ENCODE results near the gene ZNF121.

The ZNF121 gene

DNA sequence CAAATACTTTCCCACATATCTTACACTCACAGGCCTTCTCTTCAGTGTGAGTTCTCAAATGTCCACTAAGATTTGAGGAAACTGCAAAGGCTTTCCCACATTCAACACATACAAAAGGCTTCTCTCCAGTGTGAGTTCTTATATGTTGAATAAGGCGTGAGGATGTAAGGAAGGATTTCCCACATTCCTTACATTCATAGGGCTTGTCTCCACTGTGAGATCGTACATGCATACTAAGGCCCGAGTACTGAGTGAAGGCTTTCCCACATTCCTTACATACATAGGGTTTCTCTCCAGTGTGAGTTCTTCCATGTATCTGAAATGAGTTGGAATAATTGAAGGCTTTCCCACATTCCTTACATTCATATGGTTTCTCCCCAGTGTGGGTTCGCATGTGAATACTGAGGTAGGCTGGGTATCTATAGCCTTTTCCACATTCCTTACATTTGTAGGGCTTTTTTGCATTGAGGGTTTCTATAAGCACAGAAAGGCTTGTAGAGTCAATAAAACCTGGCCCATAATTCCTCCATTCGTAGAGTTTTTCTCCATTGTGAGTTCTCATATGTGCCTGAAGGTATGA, 55.5 kb downstream of the ZNF121 start:
- Histone ChIP-seq H3K36me3 (replicated peaks in 1 of 2; ENCODE audit: control insufficient read depth in 2 of 2, insufficient read depth in 2 of 2, low read length in 2 of 2) (peaks cover 59 to 94% of the 10 kb centered on the region in 2 donors), H3K18ac (ENCODE audit: low read length) (no peak overlapping the region), H2BK15ac (ENCODE audit: low read length) (no peak overlapping the region), H4K91ac (ENCODE audit: low read depth, low read length, poor library complexity) (no peak overlapping the region), H3K27ac (replicated peaks; ENCODE audit: low read length) (no peak overlapping the region), H3K79me1 (ENCODE audit: low read depth, low read length) (no peaks in the 10 kb centered on the region), H3K14ac (ENCODE audit: low read length) (no peak overlapping the region), H3K23ac (ENCODE audit: low read depth, low read length, poor library complexity) (no peak overlapping the region), H2BK5ac (ENCODE audit: low read length) (no peak overlapping the region), H3K4me3 (ENCODE audit: low read length in 2 of 2) (no peak overlapping the region), H3K4me1 (ENCODE audit: control insufficient read depth in 2 of 2, insufficient read depth in 1 of 2, low read depth in 1 of 2, low read length in 2 of 2) (no peaks in the 10 kb centered on the region), H3K4me2 (ENCODE audit: insufficient read depth, low read length, poor library complexity, severe bottlenecking) (no peak overlapping the region), H3K9me3 (replicated peaks in 1 of 2; ENCODE audit: control insufficient read depth in 2 of 2, insufficient read depth in 1 of 2, low read depth in 1 of 2, low read length in 2 of 2) (peaks cover 62 to 93% of the 10 kb centered on the region in 2 donors), H2BK120ac (ENCODE audit: low read depth, low read length) (no peak overlapping the region), H2AFZ (ENCODE audit: low read length) (no peak overlapping the region), H2AK5ac (ENCODE audit: low read depth, low read length) (no peak overlapping the region), H4K8ac (ENCODE audit: low read depth, low read length) (no peak overlapping the region), H2BK12ac (ENCODE audit: low read length) (no peak overlapping the region), H3K4ac (ENCODE audit: low read length) (no peak overlapping the region), H3K27me3 (ENCODE audit: control insufficient read depth in 3 of 3, insufficient read depth in 3 of 3, low read depth in 1 of 3, low read length in 3 of 3) (no peaks in the 10 kb centered on the region), H3K9ac (ENCODE audit: low read depth, low read length, poor library complexity) (no peak overlapping the region)
- WGBS, 2 donors (ENCODE audit: extremely low coverage in 2 of 2, insufficient read length in 2 of 2, insufficient replicate concordance in 1 of 2): no CpG with 5 or more reads among the region's 5 CpGs
- no peak for DNase-seq (ENCODE audit: low spot score)

GRCh38 chr19:9523885-9524474, 60.3 kb downstream of the ZNF121 start:
- Histone ChIP-seq H2BK12ac (ENCODE audit: low read length) (no peak overlapping the region), H3K27ac (replicated peaks; ENCODE audit: low read length) (no peak overlapping the region), H3K9ac (ENCODE audit: low read depth, low read length, poor library complexity) (no peak overlapping the region), H3K18ac (ENCODE audit: low read length) (no peak overlapping the region), H2BK15ac (ENCODE audit: low read length) (no peak overlapping the region), H3K36me3 (replicated peaks in 1 of 2; ENCODE audit: control insufficient read depth in 2 of 2, insufficient read depth in 2 of 2, low read length in 2 of 2) (peaks cover 21 to 54% of the 10 kb centered on the region in 2 donors), H2AFZ (ENCODE audit: low read length) (no peak overlapping the region), H3K14ac (ENCODE audit: low read length) (no peak overlapping the region), H3K4me3 (ENCODE audit: low read length in 2 of 2) (no peak overlapping the region), H2BK5ac (ENCODE audit: low read length) (no peak overlapping the region), H3K23ac (ENCODE audit: low read depth, low read length, poor library complexity) (no peak overlapping the region), H3K27me3 (ENCODE audit: control insufficient read depth in 3 of 3, insufficient read depth in 3 of 3, low read depth in 1 of 3, low read length in 3 of 3) (no peaks in the 10 kb centered on the region), H3K79me1 (ENCODE audit: low read depth, low read length) (no peaks in the 10 kb centered on the region), H2AK5ac (ENCODE audit: low read depth, low read length) (no peak overlapping the region), H3K4me2 (ENCODE audit: insufficient read depth, low read length, poor library complexity, severe bottlenecking) (no peak overlapping the region), H3K9me3 (replicated peaks in 1 of 2; ENCODE audit: control insufficient read depth in 2 of 2, insufficient read depth in 1 of 2, low read depth in 1 of 2, low read length in 2 of 2) (peaks cover 45 to 76% of the 10 kb centered on the region in 2 donors), H3K4ac (ENCODE audit: low read length) (no peak overlapping the region), H2BK120ac (ENCODE audit: low read depth, low read length) (no peak overlapping the region), H4K8ac (ENCODE audit: low read depth, low read length) (no peak overlapping the region), H3K4me1 (ENCODE audit: control insufficient read depth in 2 of 2, insufficient read depth in 1 of 2, low read depth in 1 of 2, low read length in 2 of 2) (no peaks in the 10 kb centered on the region), H4K91ac (ENCODE audit: low read depth, low read length, poor library complexity) (no peak overlapping the region)
- DNase-seq (ENCODE audit: low spot score): no peak
- WGBS, 2 donors (ENCODE audit: extremely low coverage in 2 of 2, insufficient read length in 2 of 2, insufficient replicate concordance in 1 of 2): no CpG with 5 or more reads among the region's 1 CpG

Data from neuronal stem cell (in vitro differentiated cells).